ENCODE results near the gene TPM4. TPM values are rescaled to one million over a fixed set of nuclear protein-coding genes. Genes with fewer than 3 reads are reported as not detected.

TPM4 gene
- total and polyA plus RNA-seq, 8 donors: 167 to 609 (median 351) TPM

DNA sequence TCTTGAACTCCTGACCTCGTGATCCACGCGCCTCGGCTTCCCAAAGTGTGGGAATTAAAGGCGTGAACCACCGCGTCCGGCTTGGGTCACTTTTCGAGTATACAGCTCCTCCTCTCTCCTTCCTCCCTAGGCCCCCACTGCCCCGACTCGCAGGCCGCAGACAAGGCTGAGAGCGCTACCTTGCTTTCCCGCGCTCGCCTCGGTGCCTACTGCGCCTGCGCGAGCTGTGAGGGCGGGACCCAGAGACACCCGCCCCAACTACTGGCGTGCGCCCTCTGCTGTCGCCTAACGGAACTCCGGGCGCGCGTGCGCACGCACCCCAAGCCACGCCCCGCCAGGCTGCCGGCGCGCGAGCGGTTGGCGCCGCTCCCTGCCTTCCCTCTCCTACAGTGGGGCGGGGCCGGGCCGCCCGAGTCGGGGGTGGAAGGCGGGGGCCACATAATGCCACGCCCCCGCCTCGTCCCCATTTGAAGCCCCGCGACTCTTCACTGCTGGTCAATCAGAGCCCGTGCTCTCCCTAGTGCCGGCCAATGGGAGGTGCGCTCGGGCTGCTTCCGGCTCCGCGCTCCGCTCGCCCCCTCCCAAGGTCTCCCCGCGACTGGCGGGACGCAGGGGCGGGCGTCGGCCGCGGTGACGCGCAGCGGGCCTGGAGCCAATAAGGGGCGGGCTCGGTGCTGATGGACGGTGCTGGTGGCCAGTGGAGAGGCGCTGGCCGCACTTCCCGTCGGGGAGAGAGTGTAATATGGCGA is 35.0 kb downstream of the TPM4 start, which contains the start of gene RAB8A:
Gene RAB8A (plus strand): TSS at position 730 of the 749 bp plus-strand sequence. CDS start 13 bp downstream, at position 743.
- no peak for TF ChIP-seq EP300 (IDR thresholded peaks at IDR 0.05)
- no peak for TF ChIP-seq POLR2A (IDR thresholded peaks at IDR 0.05)
- TF ChIP-seq POLR2AphosphoS5 (IDR thresholded peaks at IDR 0.05): peak; percentile 56 to 92 (median 87)
- TF ChIP-seq, protein P1, sequence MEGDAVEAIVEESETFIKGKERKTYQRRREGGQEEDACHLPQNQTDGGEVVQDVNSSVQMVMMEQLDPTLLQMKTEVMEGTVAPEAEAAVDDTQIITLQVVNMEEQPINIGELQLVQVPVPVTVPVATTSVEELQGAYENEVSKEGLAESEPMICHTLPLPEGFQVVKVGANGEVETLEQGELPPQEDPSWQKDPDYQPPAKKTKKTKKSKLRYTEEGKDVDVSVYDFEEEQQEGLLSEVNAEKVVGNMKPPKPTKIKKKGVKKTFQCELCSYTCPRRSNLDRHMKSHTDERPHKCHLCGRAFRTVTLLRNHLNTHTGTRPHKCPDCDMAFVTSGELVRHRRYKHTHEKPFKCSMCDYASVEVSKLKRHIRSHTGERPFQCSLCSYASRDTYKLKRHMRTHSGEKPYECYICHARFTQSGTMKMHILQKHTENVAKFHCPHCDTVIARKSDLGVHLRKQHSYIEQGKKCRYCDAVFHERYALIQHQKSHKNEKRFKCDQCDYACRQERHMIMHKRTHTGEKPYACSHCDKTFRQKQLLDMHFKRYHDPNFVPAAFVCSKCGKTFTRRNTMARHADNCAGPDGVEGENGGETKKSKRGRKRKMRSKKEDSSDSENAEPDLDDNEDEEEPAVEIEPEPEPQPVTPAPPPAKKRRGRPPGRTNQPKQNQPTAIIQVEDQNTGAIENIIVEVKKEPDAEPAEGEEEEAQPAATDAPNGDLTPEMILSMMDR (IDR thresholded peaks at IDR 0.05): peak in 6 of 7 experiments; percentile 83 to 100 (median 98)
- intact Hi-C loops (cut with DNase I; ENCODE audit: low total_unique reads): no loop called here
- Histone ChIP-seq H3K4me3 (peak within 1 kb of the TSS; percentile 79 to 97 (median 89)), H3K36me3 (peaks cover 0 to 13% (median 5%) of the 10 kb centered on the region in 4 donors), H3K27ac (peak within 1 kb of the TSS; percentile 90 to 98 (median 96)), H3K27me3 (no peaks in the 10 kb centered on the region), H3K9me3 (no peaks in the 10 kb centered on the region), H3K4me1 (peaks cover 49 to 52% (median 51%) of the 10 kb centered on the region in 4 donors)
- DNase-seq: peak; percentile 99 to 100
- WGBS, 5 donors: 0 to 1% (median 1%) methylated on average over 38 to 81 of the region's 81 CpGs

DNA sequence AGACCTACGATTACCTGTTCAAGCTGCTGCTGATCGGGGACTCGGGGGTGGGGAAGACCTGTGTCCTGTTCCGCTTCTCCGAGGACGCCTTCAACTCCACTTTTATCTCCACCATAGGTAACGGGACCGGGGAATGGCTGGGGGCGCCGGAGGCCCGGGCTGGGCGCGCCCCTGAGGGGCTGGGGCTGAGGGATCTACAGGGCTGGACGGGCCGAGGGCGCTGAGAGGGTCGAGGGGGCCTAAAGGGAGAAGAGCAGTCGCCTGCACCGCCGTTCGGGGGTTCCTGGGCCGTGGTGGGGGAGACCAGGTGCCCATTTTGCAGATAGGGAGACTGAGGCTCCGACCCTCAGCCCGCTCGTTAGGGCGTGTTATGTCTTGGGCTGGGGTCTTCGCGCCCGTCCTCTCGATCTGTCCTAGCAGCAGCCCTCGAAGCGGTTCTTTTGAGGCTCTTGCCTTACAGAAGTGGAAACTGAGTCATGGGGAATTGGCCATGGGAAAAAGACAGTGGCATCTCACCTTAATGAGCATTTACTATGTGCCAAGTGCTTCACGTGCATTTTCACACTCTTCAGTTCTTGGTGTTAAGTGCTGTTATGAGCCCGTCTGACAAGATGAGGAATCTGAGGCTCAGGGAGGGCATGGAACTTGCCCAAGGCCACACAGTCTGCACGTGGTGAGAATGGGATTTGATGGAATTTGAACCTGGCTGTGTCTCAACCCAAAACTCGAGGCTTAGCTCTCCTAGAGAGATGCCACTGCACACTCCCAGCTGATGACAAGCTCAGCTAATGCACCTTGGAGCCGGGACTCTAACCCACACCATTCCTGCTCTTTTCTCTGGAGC is 35.8 kb downstream of the TPM4 start:
- Histone ChIP-seq H3K4me3 (peak overlapping the region; percentile 79 to 97 (median 89)), H3K9me3 (no peaks in the 10 kb centered on the region), H3K27me3 (no peaks in the 10 kb centered on the region), H3K36me3 (peaks cover 8 to 15% (median 9%) of the 10 kb centered on the region in 4 donors), H3K4me1 (peaks cover 49 to 60% (median 57%) of the 10 kb centered on the region in 4 donors), H3K27ac (peak overlapping the region; percentile 90 to 98 (median 96))
- intact Hi-C loops (cut with DNase I; ENCODE audit: low total_unique reads): no loop called here
- no peak for TF ChIP-seq POLR2A (IDR thresholded peaks at IDR 0.05)
- TF ChIP-seq, protein P1 (IDR thresholded peaks at IDR 0.05): no peak
- TF ChIP-seq EP300 (IDR thresholded peaks at IDR 0.05): no peak
- TF ChIP-seq POLR2AphosphoS5 (IDR thresholded peaks at IDR 0.05): no peak
- 1 to 2% (median 1%) methylated on average over 32 to 37 of the region's 37 CpGs for WGBS, 5 donors
- no peak for DNase-seq

DNA sequence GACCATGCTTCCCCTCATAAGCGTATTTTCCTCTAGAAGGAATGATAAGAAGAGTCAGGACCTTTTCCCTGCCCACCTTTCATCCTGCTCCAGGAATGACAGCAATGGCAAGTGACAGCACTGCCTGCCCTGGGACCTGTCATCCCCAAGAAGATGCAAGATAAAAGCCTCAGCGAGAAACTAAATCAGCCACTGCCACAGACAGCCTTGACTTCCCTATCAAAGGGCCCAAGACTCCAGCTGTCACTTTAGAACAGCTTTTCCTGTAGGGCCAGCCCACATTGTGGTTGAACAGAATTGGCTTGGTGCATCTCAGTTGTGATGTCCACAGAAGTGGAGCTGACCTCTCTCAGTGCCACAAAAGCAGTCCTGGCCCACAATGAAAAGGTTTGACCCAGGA is 36.5 kb downstream of the TPM4 start:
- Histone ChIP-seq H3K4me1 (peaks cover 49 to 65% (median 63%) of the 10 kb centered on the region in 4 donors), H3K27me3 (no peaks in the 10 kb centered on the region), H3K36me3 (peaks cover 10 to 17% (median 13%) of the 10 kb centered on the region in 4 donors), H3K4me3 (peak overlapping the region; percentile 79 to 97 (median 89)), H3K9me3 (no peaks in the 10 kb centered on the region), H3K27ac (peak overlapping the region in 4 of 5 donors; percentile 90 to 98 (median 96))
- no peak for DNase-seq
- no peak for TF ChIP-seq EP300 (IDR thresholded peaks at IDR 0.05)
- TF ChIP-seq POLR2A (IDR thresholded peaks at IDR 0.05): no peak
- TF ChIP-seq, protein P1 (IDR thresholded peaks at IDR 0.05): no peak
- TF ChIP-seq POLR2AphosphoS5 (IDR thresholded peaks at IDR 0.05): no peak
- WGBS, 5 donors: 20 to 38% (median 26%) methylated on average over 2 of the region's 2 CpGs
- intact Hi-C loops (cut with DNase I; ENCODE audit: low total_unique reads): no loop called here

DNA sequence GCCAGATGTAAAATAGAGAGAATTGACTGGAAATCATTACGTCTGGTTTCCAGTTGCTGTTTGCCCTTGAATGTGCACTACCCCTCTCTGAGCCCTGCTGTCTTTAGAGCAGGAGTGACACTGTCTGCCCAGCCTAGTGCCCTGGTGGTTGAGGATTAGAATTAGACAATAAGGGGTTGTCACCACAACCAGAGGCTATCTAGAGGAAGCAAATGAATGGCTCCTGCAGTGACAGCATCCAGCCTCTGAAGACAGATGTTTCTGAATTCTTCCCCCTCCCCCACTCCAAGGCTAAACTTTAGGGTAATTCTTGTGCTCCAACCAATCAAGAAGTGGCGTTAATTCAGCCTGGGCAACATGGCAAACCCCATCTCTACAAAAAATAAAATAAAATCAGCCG is 37.4 kb downstream of the TPM4 start:
- TF ChIP-seq POLR2AphosphoS5 (IDR thresholded peaks at IDR 0.05) (no peak), POLR2A (IDR thresholded peaks at IDR 0.05) (no peak), EP300 (IDR thresholded peaks at IDR 0.05) (no peak)
- TF ChIP-seq, protein P1 (IDR thresholded peaks at IDR 0.05): no peak
- WGBS, 5 donors: 85 to 95% (median 88%) methylated on average over 3 of the region's 3 CpGs
- DNase-seq: no peak
- Histone ChIP-seq H3K4me1 (peaks cover 49 to 75% (median 70%) of the 10 kb centered on the region in 4 donors), H3K27me3 (no peaks in the 10 kb centered on the region), H3K9me3 (no peaks in the 10 kb centered on the region), H3K36me3 (peaks cover 19 to 26% (median 23%) of the 10 kb centered on the region in 4 donors), H3K27ac (no peak overlapping the region), H3K4me3 (peak overlapping the region in 1 of 4 donors; percentile 79)
- intact Hi-C loops (cut with DNase I; ENCODE audit: low total_unique reads): no loop called here
